NCI-H2171 treated with DMSO at 0.1 percent for 48 hours (cell line): ENCODE data around the gene CXorf66.
"Not testable (repeated sequence)": the region's sequence is repeated elsewhere in the genome, so short reads cannot be mapped to it uniquely, and the experiment has no call there.

Experiments
- DNase-seq: peaks from one replicate; lab custom pipeline; 2025; lab: John Stamatoyannopoulos, UW

CXorf66 gene

DNA sequence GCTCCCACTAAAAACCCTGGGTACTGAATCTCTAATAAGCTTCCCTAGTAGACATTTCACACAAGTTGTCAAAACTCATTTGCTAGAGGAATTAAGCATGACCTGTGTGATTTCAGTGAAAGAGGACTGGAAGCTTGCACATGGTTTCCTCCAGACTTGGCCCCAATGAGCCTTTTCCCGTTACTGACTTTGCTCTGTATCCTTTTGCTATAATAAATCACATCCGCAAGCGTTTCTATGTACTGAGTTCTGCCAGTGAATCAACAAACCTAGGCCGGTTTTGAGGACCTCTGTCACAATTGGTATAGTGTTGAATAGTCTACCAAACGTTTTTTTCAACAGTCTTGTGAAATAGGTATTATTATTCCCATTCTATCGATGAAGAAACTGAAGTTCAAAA, 40.6 kb downstream of the CXorf66 start:
- no peak for DNase-seq

DNA sequence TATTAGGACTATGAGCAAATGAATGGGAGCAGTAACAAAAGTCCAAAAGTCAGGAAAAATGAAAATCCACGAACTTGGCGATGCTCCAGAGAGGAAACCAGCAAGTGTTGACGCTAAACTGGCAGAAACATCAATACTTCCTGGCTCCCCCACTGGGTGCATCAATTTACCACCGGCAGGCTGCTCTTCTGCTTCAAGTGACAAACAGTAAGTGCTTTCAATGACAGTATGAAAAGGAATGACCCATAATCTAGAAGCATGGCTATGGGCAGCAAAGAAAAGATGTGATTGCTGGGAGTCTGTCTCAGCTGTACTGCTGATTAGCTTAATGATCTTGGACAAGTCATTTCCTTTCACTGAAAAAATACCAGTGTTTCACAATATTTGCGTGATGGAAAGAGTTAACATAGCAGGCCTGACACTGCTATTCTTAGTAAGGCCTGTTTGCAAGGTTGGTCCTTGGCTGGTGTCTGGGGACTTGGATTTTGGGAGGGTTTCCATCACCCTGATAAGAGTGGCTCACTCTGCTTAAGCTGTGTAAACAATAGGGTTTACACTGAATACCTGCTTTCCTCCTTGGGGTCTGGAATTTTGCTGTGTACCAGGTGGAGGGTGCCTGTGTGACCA, 41.1 kb downstream of the CXorf66 start:
- peak; percentile 3 for DNase-seq

DNA sequence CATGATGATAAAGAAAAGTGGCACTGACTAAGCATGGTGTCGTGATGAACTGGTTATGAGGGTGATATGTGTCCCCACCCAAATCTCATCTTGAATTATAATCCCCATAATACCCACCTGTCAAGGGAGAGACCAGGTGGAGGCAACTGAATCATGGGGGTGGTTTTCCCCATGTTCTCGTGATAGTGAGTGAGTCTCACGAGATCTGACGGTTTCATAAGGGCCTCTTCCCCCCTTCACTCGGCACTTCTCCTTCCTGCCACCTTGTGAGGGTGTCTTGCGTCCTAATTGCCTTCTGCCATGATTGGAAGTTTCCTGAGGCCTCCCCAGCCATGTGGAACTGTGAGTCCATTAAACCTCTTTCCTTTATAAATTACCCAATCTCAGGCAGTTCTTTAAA, 44.2 kb downstream of the CXorf66 start:
- not testable (repeated sequence) for DNase-seq

DNA sequence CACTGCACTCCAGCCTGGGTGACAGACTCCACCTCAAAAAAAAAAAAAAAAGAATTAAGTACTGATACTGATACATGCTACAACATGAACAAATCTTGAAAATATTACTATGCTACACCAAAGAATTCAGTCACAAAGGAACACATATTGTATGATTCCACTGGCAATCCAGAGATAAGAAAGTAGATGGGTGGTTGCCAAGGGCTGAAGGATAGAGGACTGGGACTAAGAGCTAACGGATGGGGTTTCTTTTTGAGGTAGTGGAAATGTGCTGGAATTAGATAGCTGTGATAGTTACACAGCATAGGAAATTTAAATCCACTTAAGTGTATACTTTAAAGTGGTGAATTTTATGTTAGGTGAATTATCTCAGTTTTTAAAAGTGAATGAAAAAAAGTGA, 45.0 kb downstream of the CXorf66 start:
- no peak for DNase-seq

DNA sequence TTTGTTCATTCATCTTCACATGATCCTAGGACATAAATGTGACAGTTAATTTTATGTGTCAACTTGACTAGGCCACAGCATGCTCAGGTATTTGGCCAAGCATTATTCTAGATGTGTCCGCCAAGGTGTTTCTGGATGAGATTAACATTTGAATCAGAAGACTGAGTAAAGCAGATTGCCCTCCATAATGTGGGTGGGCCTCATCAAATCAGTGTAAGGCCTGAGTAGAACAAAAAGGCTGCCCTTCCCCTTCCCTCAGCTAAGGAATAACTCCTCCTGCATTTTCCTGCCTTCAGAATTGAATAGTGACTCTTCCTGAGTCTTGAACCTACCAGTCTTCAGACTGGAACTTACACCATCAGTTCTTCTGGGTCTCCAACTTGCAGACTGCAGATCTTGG, 50.9 kb downstream of the CXorf66 start:
- no peak for DNase-seq

DNA sequence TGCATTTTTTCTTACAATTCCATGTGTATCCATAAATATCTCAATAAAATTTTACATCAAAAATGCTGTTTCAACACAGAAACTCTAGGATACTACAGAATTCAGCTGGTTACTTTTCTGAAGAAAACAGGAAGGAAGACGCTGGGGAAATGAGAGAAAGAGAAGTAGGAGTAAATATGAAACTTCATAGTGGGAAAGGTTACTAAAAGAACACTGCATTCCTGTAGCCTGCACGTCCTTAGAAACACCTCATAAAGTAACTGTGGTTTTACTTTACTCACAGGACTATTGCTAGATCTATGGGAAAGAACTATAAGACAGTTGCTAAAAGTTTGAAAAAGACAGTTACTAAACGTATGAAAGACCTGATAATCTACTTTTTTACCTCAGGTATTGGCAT, 55.6 kb downstream of the CXorf66 start:
- DNase-seq, result no peak

DNA sequence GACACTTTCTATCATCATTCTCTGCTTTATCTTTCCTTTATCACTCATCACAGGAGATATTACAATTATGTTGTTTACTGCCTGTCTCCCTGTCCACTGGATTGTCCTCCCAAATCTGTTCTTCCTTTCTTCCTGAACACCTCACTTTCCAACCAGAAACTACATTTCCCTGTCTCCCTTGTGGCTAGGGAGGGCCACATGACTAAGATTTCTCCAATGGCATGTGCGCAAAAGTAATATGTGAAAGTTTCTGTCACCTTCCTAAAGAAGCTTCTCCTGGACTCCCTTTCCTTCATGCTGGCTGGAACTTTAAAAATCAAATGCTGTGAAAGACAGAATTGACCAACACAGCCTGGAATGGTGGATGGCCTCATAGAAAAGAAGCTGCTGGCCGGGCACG, 58.2 kb downstream of the CXorf66 start:
- no peak for DNase-seq

DNA sequence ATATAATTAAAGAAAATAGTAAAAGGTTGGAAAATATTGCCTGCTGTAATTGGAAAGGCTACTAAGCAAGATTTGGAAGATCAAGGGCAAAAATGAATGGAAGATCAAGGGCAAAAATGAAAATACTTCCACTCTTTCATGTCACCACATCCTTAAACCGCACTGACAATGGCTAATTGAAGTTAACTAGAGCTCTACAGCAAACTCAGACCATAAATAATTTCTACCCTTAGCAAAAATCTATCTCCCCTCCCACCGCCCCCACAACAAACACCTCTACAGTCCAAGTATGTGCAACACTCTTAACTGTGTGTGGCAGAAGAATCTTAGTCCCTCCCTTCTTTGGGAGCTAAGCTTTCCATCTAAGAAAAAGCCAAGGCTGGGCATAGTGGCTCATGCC, 59.6 kb downstream of the CXorf66 start:
- DNase-seq, result no peak
